ENCODE data around the gene TMEM129.

DNA sequence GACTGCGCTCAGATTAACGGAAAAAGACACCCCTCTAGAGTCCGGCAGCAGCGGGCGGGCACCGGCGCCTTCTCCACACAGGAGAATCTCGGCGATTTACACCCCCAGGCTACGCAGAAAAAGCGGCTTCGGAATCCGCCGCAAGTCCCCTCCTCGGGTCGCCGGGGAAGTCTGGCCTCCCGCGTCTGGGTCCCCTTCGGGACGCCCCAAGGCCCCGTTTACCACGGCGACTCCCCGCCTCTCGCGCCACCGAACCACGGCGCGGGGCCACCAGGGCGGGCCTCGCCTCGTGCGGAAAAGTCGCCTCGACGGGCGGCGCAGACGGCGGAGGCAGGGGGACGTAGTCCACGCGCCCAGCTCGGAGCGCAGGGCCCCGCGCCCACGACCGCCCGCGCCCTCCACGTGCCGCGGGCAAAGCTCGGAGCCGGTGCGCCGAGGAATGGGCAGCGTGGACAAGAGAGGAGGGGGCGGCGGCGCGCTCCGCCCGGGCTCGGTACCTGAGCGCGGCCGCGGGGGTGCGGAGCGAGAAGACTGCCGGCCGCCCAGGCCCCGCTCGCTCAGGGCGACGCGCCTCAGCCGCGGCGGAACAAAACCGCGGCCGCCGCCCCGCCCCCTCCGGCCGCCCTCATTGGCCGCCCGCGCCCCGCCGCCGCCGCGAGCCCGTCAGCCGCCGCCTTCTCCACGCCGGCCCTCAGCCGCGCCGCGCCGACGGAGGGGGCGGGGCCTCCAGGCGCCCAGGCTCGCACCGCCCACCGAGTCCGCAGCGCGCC, 37.2 kb downstream of the TMEM129 start, which contains the start of gene FAM53A:
- no peak for TF ChIP-seq POLR2AphosphoS5 (IDR thresholded peaks at IDR 0.05; ENCODE audit: low read depth, low read length)
- TF ChIP-seq TAF1 (IDR thresholded peaks at IDR 0.05; ENCODE audit: borderline replicate concordance, low read depth, low read length), result no peak

Data from GM12892 (cell line).